IMR-90 (cell line): Measurements from ENCODE around the gene BLTP2. TPM values are rescaled to one million over a fixed set of nuclear protein-coding genes. Genes with fewer than 3 reads are reported as not detected.
A peak's percentile ranks its signal among the peaks of the same experiment; 100 is the strongest.

Experiments
- ATAC-seq: fragments of 200-7000 bp; cut with Tn5 transposase; 2 replicates; pipeline ENCODE4 v1.9.1; 2020; ENCODE audit warnings: low read depth, mild to moderate bottlenecking, moderate library complexity
- BruUV-seq: library from RNA; stranded (reverse); fragments of 400-500 nt; replicated peaks from 2 replicates; lab custom pipeline; 2021; lab: Mats Ljungman, UMichigan
- CTCF ChIA-PET: fragments of 300-600 bp; formaldehyde crosslinking; extraction: SDS; loops from one replicate; lab custom pipeline; 2021; ENCODE audit warnings: antibody characterized with exemption; lab: Yijun Ruan, JAX
- POLR2A ChIA-PET: fragments of 300-600 bp; sonication (Branson Sonifier 250); formaldehyde crosslinking; loops from one replicate; lab custom pipeline; 2022; ENCODE audit warnings: antibody characterized with exemption; ENCODE audit not compliant: unreplicated experiment; lab: Charles Lee
- DNase-seq: peaks from one replicate; pipeline ENCODE4 v3.0.0; 2013
- H2AFZ ChIP-seq: replicated peaks from 2 replicates; pipeline ENCODE3; 2013; ENCODE audit warnings: low read length, mild to moderate bottlenecking; ENCODE audit not compliant: poor library complexity
- H2AK5ac ChIP-seq: 2 replicates; pipeline ENCODE4 v1.6.1; 2013; ENCODE audit warnings: low read depth, low read length, inconsistent platforms
- H2AK9ac ChIP-seq: replicated peaks from 2 replicates; pipeline ENCODE3; 2013; ENCODE audit warnings: mild to moderate bottlenecking, low read depth, low read length, moderate library complexity; ENCODE audit not compliant: poor library complexity
- H2BK120ac ChIP-seq: 2 replicates; pipeline ENCODE4 v1.6.1; 2013; ENCODE audit warnings: low read depth, low read length, inconsistent platforms
- H2BK15ac ChIP-seq: 3 replicates; pipeline ENCODE4 v1.6.1; 2013; ENCODE audit warnings: low read depth, low read length, inconsistent platforms
- H2BK20ac ChIP-seq: 2 replicates; pipeline ENCODE4 v1.6.1; 2013; ENCODE audit warnings: low read depth, mild to moderate bottlenecking, inconsistent platforms, low read length, moderate library complexity
- H2BK5ac ChIP-seq: 2 replicates; pipeline ENCODE4 v1.6.1; 2013; ENCODE audit warnings: mild to moderate bottlenecking, low read depth, low read length, inconsistent platforms; ENCODE audit not compliant: poor library complexity, severe bottlenecking
- H3K14ac ChIP-seq: replicated peaks from 2 replicates; pipeline ENCODE4 v1.6.1; 2013; ENCODE audit warnings: low read depth, low read length, inconsistent platforms
- H3K18ac ChIP-seq: 2 replicates; pipeline ENCODE4 v1.6.1; 2013; ENCODE audit warnings: low read depth, low read length, control low read depth
- H3K23ac ChIP-seq: 2 replicates; pipeline ENCODE4 v1.6.1; 2013; ENCODE audit warnings: low read depth, low read length, inconsistent platforms
- H3K27ac ChIP-seq: 2 replicates; pipeline ENCODE4 v1.5.1; 2013; ENCODE audit warnings: mild to moderate bottlenecking, control low read depth, low read length; ENCODE audit not compliant: insufficient read depth
- H3K27me3 ChIP-seq: 2 replicates; pipeline ENCODE4 v1.6.1; 2013; ENCODE audit warnings: low read length; ENCODE audit not compliant: control insufficient read depth, insufficient read depth
- H3K36me3 ChIP-seq: 2 replicates; pipeline ENCODE4 v1.6.1; 2013; ENCODE audit warnings: low read length, mixed read lengths; ENCODE audit not compliant: control insufficient read depth, insufficient read depth
- H3K4ac ChIP-seq: 2 replicates; pipeline ENCODE4 v1.6.1; 2013; ENCODE audit warnings: low read depth, low read length, inconsistent platforms
- H3K4me1 ChIP-seq: 2 replicates; pipeline ENCODE4 v1.6.1; 2013; ENCODE audit warnings: low read length, mixed read lengths; ENCODE audit not compliant: control insufficient read depth, insufficient read depth
- H3K4me2 ChIP-seq: 2 replicates; pipeline ENCODE4 v1.6.1; 2013; ENCODE audit warnings: low read depth, mild to moderate bottlenecking, control low read depth, low read length, moderate library complexity
- H3K4me3 ChIP-seq: 2 replicates; pipeline ENCODE4 v1.5.1; 2013; ENCODE audit warnings: low read depth, mild to moderate bottlenecking, control low read depth, low read length, moderate library complexity; ENCODE audit not compliant: insufficient read depth
- H3K56ac ChIP-seq: 2 replicates; pipeline ENCODE4 v1.6.1; 2013; ENCODE audit warnings: low read length, inconsistent platforms; ENCODE audit not compliant: insufficient read depth; ENCODE audit errors: extremely low read depth
- H3K79me1 ChIP-seq, 2 experiments: 2 replicates each; pipeline ENCODE4 v1.6.1; 2013; ENCODE audit warnings: low read length in 2 of 2, inconsistent platforms in 1 of 2, low read depth in 1 of 2
- H3K9ac ChIP-seq: 2 replicates; pipeline ENCODE4 v1.6.1; 2013; ENCODE audit warnings: low read depth, low read length, control low read depth
- H3K9me1 ChIP-seq: 2 replicates; pipeline ENCODE4 v1.6.1; 2013; ENCODE audit warnings: low read length, inconsistent platforms; ENCODE audit not compliant: insufficient read depth
- H3K9me3 ChIP-seq: 2 replicates; pipeline ENCODE4 v1.6.1; 2013; ENCODE audit warnings: low read length; ENCODE audit not compliant: control insufficient read depth, insufficient read depth
- H4K20me1 ChIP-seq: 2 replicates; pipeline ENCODE4 v1.6.1; 2013; ENCODE audit warnings: low read length, inconsistent platforms; ENCODE audit not compliant: insufficient read depth
- H4K5ac ChIP-seq: 2 replicates; pipeline ENCODE4 v1.6.1; 2013; ENCODE audit warnings: mild to moderate bottlenecking, low read depth, low read length, control low read depth
- H4K8ac ChIP-seq, 2 experiments: 2 replicates each; pipeline ENCODE4 v1.6.1; 2013; ENCODE audit warnings: low read depth in 2 of 2, low read length in 2 of 2, control low read depth in 1 of 2, inconsistent platforms in 1 of 2
- H4K91ac ChIP-seq: 2 replicates; pipeline ENCODE4 v1.6.1; 2013; ENCODE audit warnings: low read depth, low read length, inconsistent platforms; ENCODE audit not compliant: insufficient read depth
- BHLHE40 ChIP-seq: fragments of 150-350 bp; IDR thresholded peaks from 2 replicates; pipeline ENCODE4 v1.6.1; 2016; ENCODE audit warnings: mild to moderate bottlenecking, low read depth, low read length
- CEBPB ChIP-seq: IDR thresholded peaks from 2 replicates; pipeline ENCODE4 v1.6.1; 2012; ENCODE audit warnings: low read depth, low read length, improper control_type of control experiment
- CHD1 ChIP-seq: IDR thresholded peaks from 2 replicates; pipeline ENCODE4 v1.6.1; 2012; ENCODE audit warnings: low read depth, low read length, improper control_type of control experiment
- CTCF ChIP-seq: conservative IDR thresholded peaks from 2 replicates; pipeline ENCODE4 v1.5.1; 2012; ENCODE audit warnings: mild to moderate bottlenecking, low read depth, low read length, improper control_type of control experiment
- ELK1 ChIP-seq: fragments of 150-350 bp; IDR thresholded peaks from 2 replicates; pipeline ENCODE4 v1.6.1; 2016; ENCODE audit warnings: low read depth, mild to moderate bottlenecking, low read length, moderate library complexity, borderline replicate concordance
- FOS ChIP-seq: fragments of 150-350 bp; IDR thresholded peaks from 2 replicates; pipeline ENCODE4 v1.6.1; 2016; ENCODE audit warnings: low read depth, low read length
- MAFK ChIP-seq: IDR thresholded peaks from 2 replicates; pipeline ENCODE4 v1.6.1; 2012; ENCODE audit warnings: low read depth, low read length, improper control_type of control experiment
- MAZ ChIP-seq: IDR thresholded peaks from 2 replicates; pipeline ENCODE4 v1.6.1; 2012; ENCODE audit warnings: low read depth, mild to moderate bottlenecking, low read length, improper control_type of control experiment, moderate library complexity, borderline replicate concordance
- MXI1 ChIP-seq: IDR thresholded peaks from 2 replicates; pipeline ENCODE4 v1.6.1; 2012; ENCODE audit warnings: low read depth, mild to moderate bottlenecking, low read length, moderate library complexity, borderline replicate concordance
- NFE2L2 ChIP-seq: fragments of 150-350 bp; IDR thresholded peaks from 2 replicates; pipeline ENCODE4 v1.6.1; 2016; ENCODE audit warnings: low read depth, mild to moderate bottlenecking, low read length
- POLR2A ChIP-seq: IDR thresholded peaks from 2 replicates; pipeline ENCODE4 v1.6.1; 2012; ENCODE audit warnings: mild to moderate bottlenecking, low read depth, low read length
- RAD21 ChIP-seq: IDR thresholded peaks from 2 replicates; pipeline ENCODE4 v1.6.1; 2012; ENCODE audit warnings: low read length, improper control_type of control experiment
- RCOR1 ChIP-seq: IDR thresholded peaks from 2 replicates; pipeline ENCODE4 v1.6.1; 2012; ENCODE audit warnings: mild to moderate bottlenecking, low read length, improper control_type of control experiment; ENCODE audit not compliant: insufficient replicate concordance
- RFX5 ChIP-seq: IDR thresholded peaks from 2 replicates; pipeline ENCODE4 v1.8.0; 2012; ENCODE audit warnings: low read depth, mild to moderate bottlenecking, low read length, moderate library complexity
- SMC3 ChIP-seq: fragments of 150-350 bp; IDR thresholded peaks from 2 replicates; pipeline ENCODE4 v1.6.1; 2016; ENCODE audit warnings: low read depth, mild to moderate bottlenecking, antibody characterized with exemption, low read length, moderate library complexity
- USF2 ChIP-seq: fragments of 150-350 bp; IDR thresholded peaks from 2 replicates; pipeline ENCODE4 v1.6.1; 2017; ENCODE audit warnings: mild to moderate bottlenecking, antibody characterized with exemption, low read length, low read depth
- whole genome bisulfite sequencing, 2 experiments: methylation state at CpG; one replicate each; pipeline versions ENCODE4 v1.1.5 to v1.1.7; 2013; ENCODE audit warnings: missing lambda C conversion rate in 2 of 2; ENCODE audit not compliant: insufficient read length in 1 of 2; ENCODE audit errors: extremely low coverage in 2 of 2; 5-methylcytosine and 5-hydroxymethylcytosine counted together
- dilution Hi-C: fragments of 300-500 bp; cut with HindIII; formaldehyde crosslinking; loops from one replicate; pipeline ENCODE4 v1.14.3; 2018; ENCODE audit warnings: low sequenced_read_pairs; ENCODE audit not compliant: unreplicated experiment
- in situ Hi-C: fragments of 300-500 bp; cut with MboI; formaldehyde crosslinking; loops from 3 replicates; pipeline ENCODE4 v1.14.3; 2019; ENCODE audit warnings: low sequenced_read_pairs, inconsistent platforms, mixed read lengths
- intact Hi-C: fragments of 100-400 bp; cut with micrococcal nuclease; formaldehyde crosslinking; loops from 2 replicates; pipeline ENCODE4 v1.10.0; 2022
- polyA plus RNA-seq, 3 experiments: library from polyadenylated mRNA; depleted of rRNA; stranded (reverse); fragments of >200 nt; gene quantifications; 2 replicates each; pipeline ENCODE4 v1.2.3, GENCODE V29; 2012; ENCODE audit warnings: low replicate concordance in 1 of 3
- total RNA-seq: library from RNA; depleted of rRNA; stranded (reverse); fragments of >200 nt; gene quantifications from 2 replicates; pipeline ENCODE4 v1.2.3, GENCODE V29; 2012

The BLTP2 gene
- total and polyA plus RNA-seq, 2 of the 4 experiments (the other 2 are of a cell fraction) = 42.3 to 174 TPM

GRCh38 chr17:28667870-28668269 lies 22.9 kb upstream of the BLTP2 start:
- TF ChIP-seq NFE2L2 (no peak), FOS (no peak), MAZ (no peak), RFX5 (no peak), CTCF (no peak), BHLHE40 (no peak), RAD21 (no peak), MAFK (no peak), CHD1 (no peak), RCOR1 (no peak), USF2 (no peak), SMC3 (no peak), POLR2A (no peak), ELK1 (no peak), MXI1 (no peak), CEBPB (no peak)
- intact Hi-C loops = no loop called here
- no peak overlapping the region for H4K8ac ChIP-seq
- H3K14ac ChIP-seq = no peak overlapping the region
- H2BK15ac ChIP-seq = no peak overlapping the region
- peak; percentile 35; the same call in 1 of the 2 replicates for ATAC-seq
- H3K4me1 ChIP-seq = no peaks in the 10 kb centered on the region; the same call in 1 of the 2 replicates
- no peaks in the 10 kb centered on the region for H3K27me3 ChIP-seq
- no peak overlapping the region for H4K91ac ChIP-seq
- peaks cover 22 to 69% of the 10 kb centered on the region in 2 experiments for H3K79me1 ChIP-seq
- peaks cover 27% of the 10 kb centered on the region for H3K36me3 ChIP-seq
- H3K4me3 ChIP-seq = no peak overlapping the region
- H3K23ac ChIP-seq = no peak overlapping the region
- H3K9me1 ChIP-seq = peaks cover 9% of the 10 kb centered on the region
- H2AK9ac ChIP-seq = no peak overlapping the region
- no peak overlapping the region for H3K18ac ChIP-seq
- H2AK5ac ChIP-seq = no peak overlapping the region
- WGBS, 2 experiments = 100% methylated on average over 1 of the region's 1 CpG; no CpG with 5 or more reads in 1 of the 2 experiments
- no peak overlapping the region for H3K9ac ChIP-seq
- no peak overlapping the region for H3K27ac ChIP-seq
- no peak overlapping the region for H3K4me2 ChIP-seq
- dilution Hi-C loops = no loop called here
- peaks cover 56% of the 10 kb centered on the region for H4K20me1 ChIP-seq
- no TSS peak for BruUV-seq
- H3K4ac ChIP-seq = no peak overlapping the region
- no peak overlapping the region for H2AFZ ChIP-seq
- no peak overlapping the region for H2BK120ac ChIP-seq
- ChIA-PET POLR2A (no interaction called here), CTCF (interaction anchor here (1.2 to 1.3 kb wide), 2 partner anchors 8 to 52 kb away, joined by 3 to 4 read pairs; partner anchors contain the start of gene RPL23A)
- no peaks in the 10 kb centered on the region for H3K9me3 ChIP-seq
- H4K5ac ChIP-seq = no peak overlapping the region
- no peak overlapping the region for H2BK20ac ChIP-seq
- no peak for DNase-seq
- H2BK5ac ChIP-seq = no peak overlapping the region
- in situ Hi-C loops = no loop called here
- H3K56ac ChIP-seq = no peak overlapping the region
